Coronary artery (tissue), 2 donors: ENCODE measurements around the gene PRAMEF11.
"Not testable (repeated sequence)": the region's sequence is repeated elsewhere in the genome, so short reads cannot be mapped to it uniquely, and the experiment has no call there.

ENCODE experiments used
- DNase-seq: peaks from one replicate; pipeline ENCODE4 v3.0.0-alpha.2; 2017; ENCODE audit warnings: low spot score
- H3K27ac ChIP-seq, 2 donors: fragments of 200-600 bp; sonication (generic); one replicate each; pipeline ENCODE4 v1.5.1; 2016 to 2019
- H3K4me3 ChIP-seq: fragments of 200-600 bp; sonication (generic); 2 replicates; pipeline ENCODE4 v1.5.1; 2016; ENCODE audit warnings: mild to moderate bottlenecking, moderate library complexity
- CTCF ChIP-seq: fragments of 200-600 bp; sonication (generic); IDR thresholded peaks from one replicate; pipeline ENCODE4 v1.5.1; 2019; ENCODE audit warnings: antibody characterized with exemption

PRAMEF11 gene

GRCh38 chr1:12799730-12800129, 31.5 kb downstream of the PRAMEF11 start:
- no peak for TF ChIP-seq CTCF
- H3K27ac ChIP-seq = no peak overlapping the region
- DNase-seq = no peak
- no peak overlapping the region for H3K4me3 ChIP-seq

GRCh38 chr1:12798911-12799310, 32.3 kb downstream of the PRAMEF11 start:
- no peak for TF ChIP-seq CTCF
- Histone ChIP-seq H3K4me3 (no peak overlapping the region), H3K27ac (no peak overlapping the region)
- DNase-seq = no peak

GRCh38 chr1:12791097-12791496, 40.1 kb downstream of the PRAMEF11 start, which contains the start of gene PRAMEF1:
Gene PRAMEF1 (plus strand): TSS chr1:12791397. CDS start chr1:12793228, 1,831 bp downstream.
- not testable (repeated sequence) for H3K4me3 ChIP-seq, H3K27ac ChIP-seq, DNase-seq

GRCh38 chr1:12784729-12785128, 46.5 kb downstream of the PRAMEF11 start:
- not testable (repeated sequence) for DNase-seq, H3K4me3 ChIP-seq, H3K27ac ChIP-seq

- not testable (repeated sequence) for H3K4me3 ChIP-seq, DNase-seq, H3K27ac ChIP-seq
These were observed 47.4 kb downstream of the PRAMEF11 start for GRCh38 chr1:12783783-12784182.

- not testable (repeated sequence) for H3K27ac ChIP-seq, DNase-seq
These were observed 49.7 kb downstream of the PRAMEF11 start for GRCh38 chr1:12781488-12781887.

GRCh38 chr1:12778907-12779306, 52.3 kb downstream of the PRAMEF11 start:
- TF ChIP-seq CTCF = no peak
- Histone ChIP-seq H3K27ac (no peak overlapping the region), H3K4me3 (no peak overlapping the region)
- no peak for DNase-seq

More at GRCh38 chr1:12781488-12781887, 49.7 kb downstream of the PRAMEF11 start:
- H3K4me3 ChIP-seq = not testable (repeated sequence)

GRCh38 chr1:12778061-12778460, 53.1 kb downstream of the PRAMEF11 start:
- Histone ChIP-seq H3K4me3 (no peak overlapping the region), H3K27ac (no peak overlapping the region)
- no peak for TF ChIP-seq CTCF
- DNase-seq = no peak

- no peak for DNase-seq
These were observed 54.2 kb downstream of the PRAMEF11 start for GRCh38 chr1:12776801-12777557.

More at GRCh38 chr1:12776801-12777557, 54.2 kb downstream of the PRAMEF11 start:
- no peak overlapping the region for H3K27ac ChIP-seq
- no peak overlapping the region for H3K4me3 ChIP-seq
- TF ChIP-seq CTCF = no peak
